ENCODE data around the gene PHKA2.

Gene PHKA2

GRCh38 chrX:18883961-18884765 lies 99.8 kb downstream of the PHKA2 start:
- Histone ChIP-seq H3K9ac (ENCODE audit: low read depth, low read length) (no peak overlapping the region), H2AFZ (ENCODE audit: low read depth, low read length) (no peak overlapping the region), H3K4me2 (ENCODE audit: insufficient read depth, low read length) (no peak overlapping the region), H4K20me1 (ENCODE audit: insufficient read depth, low read length) (no peaks in the 10 kb centered on the region), H3K9me3 (ENCODE audit: insufficient read depth, low read length, severe bottlenecking) (no peaks in the 10 kb centered on the region), H3K4me3 (ENCODE audit: low read depth in 1 of 2, low read length in 2 of 2) (no peak overlapping the region), H3K27me3 (ENCODE audit: insufficient read depth, low read length, poor library complexity) (no peaks in the 10 kb centered on the region), H3K79me2 (ENCODE audit: insufficient read depth, low read length) (no peaks in the 10 kb centered on the region), H3K27ac (ENCODE audit: low read length) (no peak overlapping the region), H3K4me1 (ENCODE audit: insufficient read depth, low read length) (no peaks in the 10 kb centered on the region), H3K36me3 (ENCODE audit: insufficient read depth, low read length) (no peaks in the 10 kb centered on the region)
- no peak for ATAC-seq (ENCODE audit: insufficient read depth, low read depth)
- TF ChIP-seq CTCF (IDR thresholded peaks at IDR 0.05; ENCODE audit: borderline replicate concordance, extremely low read depth, low read length, poor library complexity, severe bottlenecking) (no peak), EZH2 (IDR thresholded peaks at IDR 0.05; ENCODE audit: borderline replicate concordance, low read depth, low read length, severe bottlenecking) (no peak)
- no peak for DNase-seq

- ATAC-seq (ENCODE audit: insufficient read depth, low read depth) (no peak), DNase-seq (no peak)
- Histone ChIP-seq H3K9ac (ENCODE audit: low read depth, low read length) (no peak overlapping the region), H3K27me3 (ENCODE audit: insufficient read depth, low read length, poor library complexity) (no peaks in the 10 kb centered on the region), H3K4me1 (ENCODE audit: insufficient read depth, low read length) (no peaks in the 10 kb centered on the region), H4K20me1 (ENCODE audit: insufficient read depth, low read length) (no peaks in the 10 kb centered on the region), H3K79me2 (ENCODE audit: insufficient read depth, low read length) (no peaks in the 10 kb centered on the region), H3K27ac (ENCODE audit: low read length) (no peak overlapping the region), H3K4me3 (ENCODE audit: low read depth in 1 of 2, low read length in 2 of 2) (no peak overlapping the region), H3K36me3 (ENCODE audit: insufficient read depth, low read length) (no peaks in the 10 kb centered on the region), H3K9me3 (ENCODE audit: insufficient read depth, low read length, severe bottlenecking) (no peaks in the 10 kb centered on the region), H2AFZ (ENCODE audit: low read depth, low read length) (no peak overlapping the region), H3K4me2 (ENCODE audit: insufficient read depth, low read length) (no peak overlapping the region)
- TF ChIP-seq EZH2 (IDR thresholded peaks at IDR 0.05; ENCODE audit: borderline replicate concordance, low read depth, low read length, severe bottlenecking) (no peak), CTCF (IDR thresholded peaks at IDR 0.05; ENCODE audit: borderline replicate concordance, extremely low read depth, low read length, poor library complexity, severe bottlenecking) (no peak)
These were observed 100.5 kb downstream of the PHKA2 start for GRCh38 chrX:18883234-18883960.

GRCh38 chrX:18879144-18879543 lies 104.8 kb downstream of the PHKA2 start:
- Histone ChIP-seq H3K4me1 (ENCODE audit: insufficient read depth, low read length) (no peaks in the 10 kb centered on the region), H3K9me3 (ENCODE audit: insufficient read depth, low read length, severe bottlenecking) (no peaks in the 10 kb centered on the region), H3K36me3 (ENCODE audit: insufficient read depth, low read length) (no peaks in the 10 kb centered on the region), H3K9ac (ENCODE audit: low read depth, low read length) (no peak overlapping the region), H3K4me2 (ENCODE audit: insufficient read depth, low read length) (no peak overlapping the region), H3K27ac (ENCODE audit: low read length) (no peak overlapping the region), H4K20me1 (ENCODE audit: insufficient read depth, low read length) (no peaks in the 10 kb centered on the region), H3K4me3 (ENCODE audit: low read depth in 1 of 2, low read length in 2 of 2) (no peak overlapping the region), H3K79me2 (ENCODE audit: insufficient read depth, low read length) (no peaks in the 10 kb centered on the region), H3K27me3 (ENCODE audit: insufficient read depth, low read length, poor library complexity) (no peaks in the 10 kb centered on the region), H2AFZ (ENCODE audit: low read depth, low read length) (no peak overlapping the region)
- DNase-seq (no peak), ATAC-seq (ENCODE audit: insufficient read depth, low read depth) (no peak)
- TF ChIP-seq EZH2 (IDR thresholded peaks at IDR 0.05; ENCODE audit: borderline replicate concordance, low read depth, low read length, severe bottlenecking) (no peak), CTCF (IDR thresholded peaks at IDR 0.05; ENCODE audit: borderline replicate concordance, extremely low read depth, low read length, poor library complexity, severe bottlenecking) (no peak)
